Measurements from ENCODE around the gene CLVS2. TPM values are rescaled to one million over a fixed set of nuclear protein-coding genes. Genes with fewer than 3 reads are reported as not detected.

Gene CLVS2
- total and polyA plus RNA-seq, 2 donors from 2014 or later, result not detected

GRCh38 chr6:123085403-123085802, 89.4 kb downstream of the CLVS2 start:
- H3K4me3 ChIP-seq (ENCODE audit: low read length in 3 of 3), result no peak overlapping the region
- no peak for TF ChIP-seq CTCF (IDR thresholded peaks at IDR 0.05; ENCODE audit: borderline replicate concordance, extremely low read depth, insufficient read depth)
- DNase-seq (no peak), FAIRE-seq (no peak)
- no peaks in the 10 kb centered on the region for H3K36me3 ChIP-seq (ENCODE audit: control insufficient read depth in 2 of 3, insufficient read depth in 3 of 3, low read length in 3 of 3)
- H3K27ac ChIP-seq (ENCODE audit: low read depth in 2 of 2, low read length in 2 of 2), result no peak overlapping the region
- H3K9me3 ChIP-seq (ENCODE audit: control insufficient read depth in 2 of 3, insufficient read depth in 1 of 3, low read length in 3 of 3), result no peaks in the 10 kb centered on the region
- intact Hi-C loops (cut with DNase I), result no loop called here
- H3K4me1 ChIP-seq (ENCODE audit: control insufficient read depth in 2 of 3, insufficient read depth in 2 of 3, low read depth in 1 of 3, low read length in 3 of 3), result no peaks in the 10 kb centered on the region
- H3K9ac ChIP-seq (ENCODE audit: low read length in 3 of 3), result no peak overlapping the region
- no peaks in the 10 kb centered on the region for H3K27me3 ChIP-seq (ENCODE audit: control insufficient read depth, insufficient read depth, low read length)

GRCh38 chr6:123089226-123089625, 93.2 kb downstream of the CLVS2 start:
- DNase-seq (peak in 3 of 5 donors; percentile 11 to 53 (median 29)), FAIRE-seq (no peak)
- TF ChIP-seq CTCF (IDR thresholded peaks at IDR 0.05; ENCODE audit: borderline replicate concordance, extremely low read depth, insufficient read depth), result no peak
- intact Hi-C loops (cut with DNase I), result no loop called here
- H3K4me1 ChIP-seq (ENCODE audit: control insufficient read depth in 2 of 3, insufficient read depth in 2 of 3, low read depth in 1 of 3, low read length in 3 of 3), result no peaks in the 10 kb centered on the region
- H3K9ac ChIP-seq (ENCODE audit: low read length in 3 of 3), result no peak overlapping the region
- no peaks in the 10 kb centered on the region for H3K36me3 ChIP-seq (ENCODE audit: control insufficient read depth in 2 of 3, insufficient read depth in 3 of 3, low read length in 3 of 3)
- no peaks in the 10 kb centered on the region for H3K9me3 ChIP-seq (ENCODE audit: control insufficient read depth in 2 of 3, insufficient read depth in 1 of 3, low read length in 3 of 3)
- H3K27ac ChIP-seq (ENCODE audit: low read depth in 2 of 2, low read length in 2 of 2), result no peak overlapping the region
- H3K4me3 ChIP-seq (ENCODE audit: low read length in 3 of 3), result no peak overlapping the region
- H3K27me3 ChIP-seq (ENCODE audit: control insufficient read depth, insufficient read depth, low read length), result no peaks in the 10 kb centered on the region

- Histone ChIP-seq H3K27me3 (ENCODE audit: control insufficient read depth, insufficient read depth, low read length) (no peaks in the 10 kb centered on the region), H3K4me1 (ENCODE audit: control insufficient read depth in 2 of 3, insufficient read depth in 2 of 3, low read depth in 1 of 3, low read length in 3 of 3) (no peaks in the 10 kb centered on the region), H3K27ac (ENCODE audit: low read depth in 2 of 2, low read length in 2 of 2) (no peak overlapping the region), H3K4me3 (ENCODE audit: low read length in 3 of 3) (no peak overlapping the region), H3K9ac (ENCODE audit: low read length in 3 of 3) (no peak overlapping the region), H3K9me3 (ENCODE audit: control insufficient read depth in 2 of 3, insufficient read depth in 1 of 3, low read length in 3 of 3) (no peaks in the 10 kb centered on the region), H3K36me3 (ENCODE audit: control insufficient read depth in 2 of 3, insufficient read depth in 3 of 3, low read length in 3 of 3) (no peaks in the 10 kb centered on the region)
- DNase-seq (no peak), FAIRE-seq (no peak)
- no peak for TF ChIP-seq CTCF (IDR thresholded peaks at IDR 0.05; ENCODE audit: borderline replicate concordance, extremely low read depth, insufficient read depth)
- intact Hi-C loops (cut with DNase I), result no loop called here
Observed at GRCh38 chr6:123091091-123091895, 95.3 kb downstream of the CLVS2 start.
